ENCODE measurements around the gene NDUFAF7.
"Not testable (repeated sequence)": the region's sequence is repeated elsewhere in the genome, so short reads cannot be mapped to it uniquely, and the experiment has no call there.

NDUFAF7 gene

GRCh38 chr2:37196320-37197195 is 34.9 kb upstream of the NDUFAF7 start, which contains the start of gene CEBPZOS:
Gene CEBPZOS, plus strand, starts transcription at chr2:37196496. Its CDS starts 3,209 bp downstream, at chr2:37199705.
- Histone ChIP-seq H3K9me3 (ENCODE audit: insufficient read depth, low read depth, low read length) (no peaks in the 10 kb centered on the region), H3K27ac (ENCODE audit: low read depth, low read length) (peak within 1 kb of the TSS; percentile 61), H3K36me3 (ENCODE audit: insufficient read depth, low read length) (peaks cover 20% of the 10 kb centered on the region), H3K4me3 (ENCODE audit: low read length) (peak within 1 kb of the TSS; percentile 89), H3K27me3 (ENCODE audit: insufficient read depth, low read length) (no peaks in the 10 kb centered on the region), H3K9ac (ENCODE audit: low read depth, low read length) (peak within 1 kb of the TSS; percentile 88), H3K4me1 (ENCODE audit: insufficient read depth, low read length) (peaks cover 39% of the 10 kb centered on the region)
- 95% methylated on average over 72 of the region's 72 CpGs for WGBS

GRCh38 chr2:37198681-37199065 is 32.8 kb upstream of the NDUFAF7 start:
- H3K27ac ChIP-seq (ENCODE audit: low read depth, low read length) = peak overlapping the region; percentile 84; the same call in 1 of the 2 replicates

DNA sequence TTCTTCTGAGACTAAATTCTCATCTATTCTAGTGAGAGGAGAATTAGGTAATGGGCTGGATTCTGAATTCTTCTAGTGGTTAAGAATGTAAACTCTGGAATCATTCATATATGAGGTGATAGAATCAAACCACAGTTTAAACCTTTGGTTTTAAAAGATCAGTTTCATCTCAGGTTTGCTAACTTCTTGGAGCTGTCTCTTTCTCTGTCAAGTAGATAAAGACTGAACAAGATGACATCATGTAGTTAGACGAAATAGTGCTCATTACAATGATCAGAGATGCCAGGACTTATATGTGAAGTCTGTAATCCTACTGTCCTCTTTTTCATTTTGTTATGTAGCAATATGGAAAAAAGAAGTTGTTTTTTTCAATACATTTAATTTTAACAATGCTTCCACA is 30.2 kb upstream of the NDUFAF7 start:
- peaks cover 17% of the 10 kb centered on the region for H3K9me3 ChIP-seq (ENCODE audit: insufficient read depth, low read depth, low read length)
- H3K27me3 ChIP-seq (ENCODE audit: insufficient read depth, low read length) = no peaks in the 10 kb centered on the region
- peak overlapping the region; percentile 73; the same call in 1 of the 2 replicates for H3K27ac ChIP-seq (ENCODE audit: low read depth, low read length)
- H3K36me3 ChIP-seq (ENCODE audit: insufficient read depth, low read length) = peaks cover 62% of the 10 kb centered on the region
- no peak overlapping the region for H3K4me3 ChIP-seq (ENCODE audit: low read length)
- H3K9ac ChIP-seq (ENCODE audit: low read depth, low read length) = no peak overlapping the region
- peaks cover 40% of the 10 kb centered on the region for H3K4me1 ChIP-seq (ENCODE audit: insufficient read depth, low read length)
- 100% methylated on average over 1 of the region's 1 CpG for WGBS

More at GRCh38 chr2:37198681-37199065, 32.8 kb upstream of the NDUFAF7 start:
- 78% methylated on average over 8 of the region's 8 CpGs for WGBS
- Histone ChIP-seq H3K36me3 (ENCODE audit: insufficient read depth, low read length) (peaks cover 42% of the 10 kb centered on the region), H3K9ac (ENCODE audit: low read depth, low read length) (peak overlapping the region; percentile 41), H3K4me1 (ENCODE audit: insufficient read depth, low read length) (peaks cover 25% of the 10 kb centered on the region), H3K4me3 (ENCODE audit: low read length) (peak overlapping the region; percentile 19; the same call in 1 of the 2 replicates), H3K27me3 (ENCODE audit: insufficient read depth, low read length) (no peaks in the 10 kb centered on the region), H3K9me3 (ENCODE audit: insufficient read depth, low read depth, low read length) (peaks cover 10% of the 10 kb centered on the region)

- Histone ChIP-seq H3K36me3 (ENCODE audit: insufficient read depth, low read length) (peaks cover 68% of the 10 kb centered on the region), H3K4me3 (ENCODE audit: low read length) (no peak overlapping the region), H3K27me3 (ENCODE audit: insufficient read depth, low read length) (no peaks in the 10 kb centered on the region), H3K9me3 (ENCODE audit: insufficient read depth, low read depth, low read length) (peaks cover 22% of the 10 kb centered on the region), H3K9ac (ENCODE audit: low read depth, low read length) (no peak overlapping the region), H3K4me1 (ENCODE audit: insufficient read depth, low read length) (peaks cover 43% of the 10 kb centered on the region), H3K27ac (ENCODE audit: low read depth, low read length) (0 out of 2 replicates have a peak overlapping the region, but pooled peaks have one; percentile 17)
- WGBS = 95% methylated on average over 1 of the region's 1 CpG
These were observed 29.7 kb upstream of the NDUFAF7 start for GRCh38 chr2:37201766-37202165.

DNA sequence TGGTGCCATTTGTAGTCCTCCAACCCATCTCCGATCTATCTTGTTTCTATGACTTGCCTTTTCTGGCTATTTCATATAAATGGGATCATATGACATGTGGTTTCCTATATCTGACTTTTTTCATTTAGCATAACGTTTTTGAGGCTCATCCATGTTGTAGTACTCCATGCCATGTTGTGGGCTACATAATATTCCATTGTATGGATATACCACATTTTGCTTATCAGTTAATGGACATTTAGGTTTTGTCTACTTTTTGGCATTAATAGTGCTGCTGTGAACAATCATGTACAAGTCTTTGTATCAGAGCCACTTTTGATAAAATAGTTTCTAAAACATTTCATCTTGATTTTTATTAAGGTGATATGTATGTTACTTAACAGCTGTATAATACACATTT is 27.8 kb upstream of the NDUFAF7 start:
- Histone ChIP-seq H3K27me3 (ENCODE audit: insufficient read depth, low read length) (no peaks in the 10 kb centered on the region), H3K4me1 (ENCODE audit: insufficient read depth, low read length) (peaks cover 41% of the 10 kb centered on the region), H3K9ac (ENCODE audit: low read depth, low read length) (no peak overlapping the region), H3K36me3 (ENCODE audit: insufficient read depth, low read length) (peaks cover 87% of the 10 kb centered on the region), H3K9me3 (ENCODE audit: insufficient read depth, low read depth, low read length) (peaks cover 39% of the 10 kb centered on the region), H3K27ac (ENCODE audit: low read depth, low read length) (peak overlapping the region; percentile 96; the same call in 1 of the 2 replicates), H3K4me3 (ENCODE audit: low read length) (no peak overlapping the region)
- 95% methylated on average over 2 of the region's 2 CpGs for WGBS

GRCh38 chr2:37205071-37205661 is 26.3 kb upstream of the NDUFAF7 start:
- H3K4me3 ChIP-seq (ENCODE audit: low read length) = not testable (repeated sequence)
- H3K9me3 ChIP-seq (ENCODE audit: insufficient read depth, low read depth, low read length) = peaks cover 51% of the 10 kb centered on the region

GRCh38 chr2:37205689-37206341 is 25.6 kb upstream of the NDUFAF7 start:
- no peaks in the 10 kb centered on the region for H3K27me3 ChIP-seq (ENCODE audit: insufficient read depth, low read length)
- WGBS = 14% methylated on average over 5 of the region's 5 CpGs
- peaks cover 51% of the 10 kb centered on the region for H3K9me3 ChIP-seq (ENCODE audit: insufficient read depth, low read depth, low read length)
- peaks cover 95% of the 10 kb centered on the region for H3K36me3 ChIP-seq (ENCODE audit: insufficient read depth, low read length)
- peak overlapping the region; percentile 67 for H3K9ac ChIP-seq (ENCODE audit: low read depth, low read length)
- peaks cover 25% of the 10 kb centered on the region for H3K4me1 ChIP-seq (ENCODE audit: insufficient read depth, low read length)
- H3K4me3 ChIP-seq (ENCODE audit: low read length) = no peak overlapping the region; the same call in 1 of the 2 replicates
- H3K27ac ChIP-seq (ENCODE audit: low read depth, low read length) = peak overlapping the region; percentile 96

More at GRCh38 chr2:37205071-37205661, 26.3 kb upstream of the NDUFAF7 start:
- H3K36me3 ChIP-seq (ENCODE audit: insufficient read depth, low read length) = peaks cover 95% of the 10 kb centered on the region
- not testable (repeated sequence) for H3K27me3 ChIP-seq (ENCODE audit: insufficient read depth, low read length)
- 5% methylated on average over 7 of the region's 8 CpGs for WGBS
- H3K27ac ChIP-seq (ENCODE audit: low read depth, low read length) = peak overlapping the region; percentile 96
- H3K9ac ChIP-seq (ENCODE audit: low read depth, low read length) = peak overlapping the region; percentile 67
- peaks cover 26% of the 10 kb centered on the region for H3K4me1 ChIP-seq (ENCODE audit: insufficient read depth, low read length)

DNA sequence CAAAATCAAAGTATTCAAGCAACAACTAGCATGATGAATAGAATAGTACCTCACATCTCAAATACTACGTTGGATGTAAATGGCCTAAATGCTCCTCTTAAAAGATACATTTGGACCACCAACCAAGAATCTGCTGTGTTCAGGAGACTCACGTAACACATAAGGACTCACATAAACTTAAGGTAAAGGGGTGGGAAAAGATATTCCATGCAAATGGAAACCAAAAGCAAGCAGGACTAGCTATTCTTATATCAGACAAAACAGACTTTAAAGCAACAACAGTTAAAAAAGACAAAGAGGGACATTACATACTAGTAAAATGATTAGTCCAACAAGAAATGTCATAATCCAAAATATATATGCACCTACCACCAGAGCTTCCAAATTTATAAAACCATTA is 24.7 kb upstream of the NDUFAF7 start:
- not testable (repeated sequence) for H3K9ac ChIP-seq (ENCODE audit: low read depth, low read length); H3K27me3 ChIP-seq (ENCODE audit: insufficient read depth, low read length); H3K4me3 ChIP-seq (ENCODE audit: low read length)
- WGBS = 95% methylated on average over 2 of the region's 2 CpGs
- Histone ChIP-seq H3K9me3 (ENCODE audit: insufficient read depth, low read depth, low read length) (peaks cover 51% of the 10 kb centered on the region), H3K36me3 (ENCODE audit: insufficient read depth, low read length) (peaks cover 95% of the 10 kb centered on the region), H3K4me1 (ENCODE audit: insufficient read depth, low read length) (peaks cover 25% of the 10 kb centered on the region), H3K27ac (ENCODE audit: low read depth, low read length) (peak overlapping the region; percentile 96)

DNA sequence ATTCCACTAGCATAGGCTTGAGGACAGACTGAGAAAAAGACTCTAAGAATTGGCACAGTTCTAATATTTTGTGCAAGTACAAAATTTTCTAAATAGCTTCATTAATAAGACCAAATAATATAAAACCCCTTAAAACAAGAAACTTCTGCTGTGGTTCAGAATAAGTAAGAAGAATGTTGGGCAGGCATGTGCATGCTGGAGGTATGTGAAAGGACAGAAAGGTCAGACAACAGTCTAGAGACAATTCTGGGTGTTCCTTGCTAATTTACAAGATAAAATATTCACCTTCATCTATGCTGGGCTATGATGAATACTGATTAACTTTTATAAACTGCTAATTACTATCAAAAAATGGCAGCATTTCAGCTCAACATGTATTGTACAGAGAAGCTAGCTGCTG is 20.2 kb upstream of the NDUFAF7 start:
- no peak overlapping the region for H3K27ac ChIP-seq (ENCODE audit: low read depth, low read length)
- H3K9ac ChIP-seq (ENCODE audit: low read depth, low read length) = no peak overlapping the region
- no peak overlapping the region for H3K4me3 ChIP-seq (ENCODE audit: low read length)
- H3K36me3 ChIP-seq (ENCODE audit: insufficient read depth, low read length) = peaks cover 100% of the 10 kb centered on the region
- peaks cover 34% of the 10 kb centered on the region for H3K9me3 ChIP-seq (ENCODE audit: insufficient read depth, low read depth, low read length)
- no peaks in the 10 kb centered on the region for H3K27me3 ChIP-seq (ENCODE audit: insufficient read depth, low read length)
- peaks cover 10% of the 10 kb centered on the region for H3K4me1 ChIP-seq (ENCODE audit: insufficient read depth, low read length)

GRCh38 chr2:37211939-37212338 is 19.5 kb upstream of the NDUFAF7 start:
- no peak overlapping the region for H3K4me3 ChIP-seq (ENCODE audit: low read length)
- H3K36me3 ChIP-seq (ENCODE audit: insufficient read depth, low read length) = peaks cover 100% of the 10 kb centered on the region
- H3K27me3 ChIP-seq (ENCODE audit: insufficient read depth, low read length) = no peaks in the 10 kb centered on the region
- no peak overlapping the region for H3K27ac ChIP-seq (ENCODE audit: low read depth, low read length)
- H3K9ac ChIP-seq (ENCODE audit: low read depth, low read length) = no peak overlapping the region
- 93% methylated on average over 2 of the region's 3 CpGs for WGBS
- peaks cover 4% of the 10 kb centered on the region; the same call in 1 of the 2 replicates for H3K4me1 ChIP-seq (ENCODE audit: insufficient read depth, low read length)
- H3K9me3 ChIP-seq (ENCODE audit: insufficient read depth, low read depth, low read length) = peaks cover 27% of the 10 kb centered on the region

DNA sequence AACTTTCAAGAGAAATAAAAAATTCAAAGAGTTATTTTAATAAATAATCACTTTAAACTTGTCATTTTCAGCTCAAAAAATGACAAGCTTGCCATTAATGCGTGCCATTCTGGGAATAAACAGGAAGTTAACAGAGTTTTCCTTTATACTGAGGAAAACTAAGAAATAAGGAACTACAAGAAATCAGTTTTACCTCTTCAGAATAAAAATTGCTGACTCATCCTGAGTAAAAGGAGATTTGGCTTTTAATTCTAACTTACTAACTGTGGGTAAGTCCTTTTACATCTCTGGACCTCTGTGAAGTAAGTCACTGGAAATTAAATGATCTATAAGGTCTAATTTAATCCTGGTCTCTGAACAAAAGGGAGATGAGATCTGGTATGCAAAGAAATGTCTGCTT is 16.2 kb upstream of the NDUFAF7 start:
- peak overlapping the region; percentile 61 for H3K27ac ChIP-seq (ENCODE audit: low read depth, low read length)
- no peaks in the 10 kb centered on the region for H3K9me3 ChIP-seq (ENCODE audit: insufficient read depth, low read depth, low read length)
- peaks cover 93% of the 10 kb centered on the region for H3K36me3 ChIP-seq (ENCODE audit: insufficient read depth, low read length)
- no peak overlapping the region for H3K4me3 ChIP-seq (ENCODE audit: low read length)
- H3K9ac ChIP-seq (ENCODE audit: low read depth, low read length) = no peak overlapping the region
- no peaks in the 10 kb centered on the region for H3K27me3 ChIP-seq (ENCODE audit: insufficient read depth, low read length)
- H3K4me1 ChIP-seq (ENCODE audit: insufficient read depth, low read length) = no peaks in the 10 kb centered on the region
- WGBS = 94% methylated on average over 1 of the region's 1 CpG

Measured in HUES64 (cell line).